IMR-90 (cell line): ENCODE measurements around the gene DOK6. TPM values are rescaled to one million over a fixed set of nuclear protein-coding genes. Genes with fewer than 3 reads are reported as not detected.

Experiments used
- ATAC-seq: fragments of 200-7000 bp; cut with Tn5 transposase; 2 replicates; pipeline ENCODE4 v1.9.1; 2020; ENCODE audit warnings: low read depth, mild to moderate bottlenecking, moderate library complexity
- BruUV-seq: library from RNA; stranded (reverse); fragments of 400-500 nt; replicated peaks from 2 replicates; lab custom pipeline; 2021; lab: Mats Ljungman, UMichigan
- CTCF ChIA-PET: fragments of 300-600 bp; formaldehyde crosslinking; extraction: SDS; loops from one replicate; lab custom pipeline; 2021; ENCODE audit warnings: antibody characterized with exemption; lab: Yijun Ruan, JAX
- POLR2A ChIA-PET: fragments of 300-600 bp; sonication (Branson Sonifier 250); formaldehyde crosslinking; loops from one replicate; lab custom pipeline; 2022; ENCODE audit warnings: antibody characterized with exemption; ENCODE audit not compliant: unreplicated experiment; lab: Charles Lee
- DNase-seq: peaks from one replicate; pipeline ENCODE4 v3.0.0; 2013
- H2AFZ ChIP-seq: replicated peaks from 2 replicates; pipeline ENCODE3; 2013; ENCODE audit warnings: low read length, mild to moderate bottlenecking; ENCODE audit not compliant: poor library complexity
- H2AK5ac ChIP-seq: 2 replicates; pipeline ENCODE4 v1.6.1; 2013; ENCODE audit warnings: low read depth, low read length, inconsistent platforms
- H2AK9ac ChIP-seq: replicated peaks from 2 replicates; pipeline ENCODE3; 2013; ENCODE audit warnings: mild to moderate bottlenecking, low read depth, low read length, moderate library complexity; ENCODE audit not compliant: poor library complexity
- H2BK120ac ChIP-seq: 2 replicates; pipeline ENCODE4 v1.6.1; 2013; ENCODE audit warnings: low read depth, low read length, inconsistent platforms
- H2BK15ac ChIP-seq: 3 replicates; pipeline ENCODE4 v1.6.1; 2013; ENCODE audit warnings: low read depth, low read length, inconsistent platforms
- H2BK20ac ChIP-seq: 2 replicates; pipeline ENCODE4 v1.6.1; 2013; ENCODE audit warnings: low read depth, mild to moderate bottlenecking, inconsistent platforms, low read length, moderate library complexity
- H2BK5ac ChIP-seq: 2 replicates; pipeline ENCODE4 v1.6.1; 2013; ENCODE audit warnings: mild to moderate bottlenecking, low read depth, low read length, inconsistent platforms; ENCODE audit not compliant: poor library complexity, severe bottlenecking
- H3K14ac ChIP-seq: replicated peaks from 2 replicates; pipeline ENCODE4 v1.6.1; 2013; ENCODE audit warnings: low read depth, low read length, inconsistent platforms
- H3K18ac ChIP-seq: 2 replicates; pipeline ENCODE4 v1.6.1; 2013; ENCODE audit warnings: low read depth, low read length, control low read depth
- H3K23ac ChIP-seq: 2 replicates; pipeline ENCODE4 v1.6.1; 2013; ENCODE audit warnings: low read depth, low read length, inconsistent platforms
- H3K27ac ChIP-seq: 2 replicates; pipeline ENCODE4 v1.5.1; 2013; ENCODE audit warnings: mild to moderate bottlenecking, control low read depth, low read length; ENCODE audit not compliant: insufficient read depth
- H3K27me3 ChIP-seq: 2 replicates; pipeline ENCODE4 v1.6.1; 2013; ENCODE audit warnings: low read length; ENCODE audit not compliant: control insufficient read depth, insufficient read depth
- H3K36me3 ChIP-seq: 2 replicates; pipeline ENCODE4 v1.6.1; 2013; ENCODE audit warnings: low read length, mixed read lengths; ENCODE audit not compliant: control insufficient read depth, insufficient read depth
- H3K4ac ChIP-seq: 2 replicates; pipeline ENCODE4 v1.6.1; 2013; ENCODE audit warnings: low read depth, low read length, inconsistent platforms
- H3K4me1 ChIP-seq: 2 replicates; pipeline ENCODE4 v1.6.1; 2013; ENCODE audit warnings: low read length, mixed read lengths; ENCODE audit not compliant: control insufficient read depth, insufficient read depth
- H3K4me2 ChIP-seq: 2 replicates; pipeline ENCODE4 v1.6.1; 2013; ENCODE audit warnings: low read depth, mild to moderate bottlenecking, control low read depth, low read length, moderate library complexity
- H3K4me3 ChIP-seq: 2 replicates; pipeline ENCODE4 v1.5.1; 2013; ENCODE audit warnings: low read depth, mild to moderate bottlenecking, control low read depth, low read length, moderate library complexity; ENCODE audit not compliant: insufficient read depth
- H3K56ac ChIP-seq: 2 replicates; pipeline ENCODE4 v1.6.1; 2013; ENCODE audit warnings: low read length, inconsistent platforms; ENCODE audit not compliant: insufficient read depth; ENCODE audit errors: extremely low read depth
- H3K79me1 ChIP-seq, 2 experiments: 2 replicates each; pipeline ENCODE4 v1.6.1; 2013; ENCODE audit warnings: low read length in 2 of 2, inconsistent platforms in 1 of 2, low read depth in 1 of 2
- H3K9ac ChIP-seq: 2 replicates; pipeline ENCODE4 v1.6.1; 2013; ENCODE audit warnings: low read depth, low read length, control low read depth
- H3K9me1 ChIP-seq: 2 replicates; pipeline ENCODE4 v1.6.1; 2013; ENCODE audit warnings: low read length, inconsistent platforms; ENCODE audit not compliant: insufficient read depth
- H3K9me3 ChIP-seq: 2 replicates; pipeline ENCODE4 v1.6.1; 2013; ENCODE audit warnings: low read length; ENCODE audit not compliant: control insufficient read depth, insufficient read depth
- H4K20me1 ChIP-seq: 2 replicates; pipeline ENCODE4 v1.6.1; 2013; ENCODE audit warnings: low read length, inconsistent platforms; ENCODE audit not compliant: insufficient read depth
- H4K5ac ChIP-seq: 2 replicates; pipeline ENCODE4 v1.6.1; 2013; ENCODE audit warnings: mild to moderate bottlenecking, low read depth, low read length, control low read depth
- H4K8ac ChIP-seq, 2 experiments: 2 replicates each; pipeline ENCODE4 v1.6.1; 2013; ENCODE audit warnings: low read depth in 2 of 2, low read length in 2 of 2, control low read depth in 1 of 2, inconsistent platforms in 1 of 2
- H4K91ac ChIP-seq: 2 replicates; pipeline ENCODE4 v1.6.1; 2013; ENCODE audit warnings: low read depth, low read length, inconsistent platforms; ENCODE audit not compliant: insufficient read depth
- BHLHE40 ChIP-seq: fragments of 150-350 bp; IDR thresholded peaks from 2 replicates; pipeline ENCODE4 v1.6.1; 2016; ENCODE audit warnings: mild to moderate bottlenecking, low read depth, low read length
- CEBPB ChIP-seq: IDR thresholded peaks from 2 replicates; pipeline ENCODE4 v1.6.1; 2012; ENCODE audit warnings: low read depth, low read length, improper control_type of control experiment
- CHD1 ChIP-seq: IDR thresholded peaks from 2 replicates; pipeline ENCODE4 v1.6.1; 2012; ENCODE audit warnings: low read depth, low read length, improper control_type of control experiment
- CTCF ChIP-seq: conservative IDR thresholded peaks from 2 replicates; pipeline ENCODE4 v1.5.1; 2012; ENCODE audit warnings: mild to moderate bottlenecking, low read depth, low read length, improper control_type of control experiment
- FOS ChIP-seq: fragments of 150-350 bp; IDR thresholded peaks from 2 replicates; pipeline ENCODE4 v1.6.1; 2016; ENCODE audit warnings: low read depth, low read length
- MAFK ChIP-seq: IDR thresholded peaks from 2 replicates; pipeline ENCODE4 v1.6.1; 2012; ENCODE audit warnings: low read depth, low read length, improper control_type of control experiment
- MAZ ChIP-seq: IDR thresholded peaks from 2 replicates; pipeline ENCODE4 v1.6.1; 2012; ENCODE audit warnings: low read depth, mild to moderate bottlenecking, low read length, improper control_type of control experiment, moderate library complexity, borderline replicate concordance
- MXI1 ChIP-seq: IDR thresholded peaks from 2 replicates; pipeline ENCODE4 v1.6.1; 2012; ENCODE audit warnings: low read depth, mild to moderate bottlenecking, low read length, moderate library complexity, borderline replicate concordance
- NFE2L2 ChIP-seq: fragments of 150-350 bp; IDR thresholded peaks from 2 replicates; pipeline ENCODE4 v1.6.1; 2016; ENCODE audit warnings: low read depth, mild to moderate bottlenecking, low read length
- POLR2A ChIP-seq: IDR thresholded peaks from 2 replicates; pipeline ENCODE4 v1.6.1; 2012; ENCODE audit warnings: mild to moderate bottlenecking, low read depth, low read length
- RAD21 ChIP-seq: IDR thresholded peaks from 2 replicates; pipeline ENCODE4 v1.6.1; 2012; ENCODE audit warnings: low read length, improper control_type of control experiment
- RCOR1 ChIP-seq: IDR thresholded peaks from 2 replicates; pipeline ENCODE4 v1.6.1; 2012; ENCODE audit warnings: mild to moderate bottlenecking, low read length, improper control_type of control experiment; ENCODE audit not compliant: insufficient replicate concordance
- RFX5 ChIP-seq: IDR thresholded peaks from 2 replicates; pipeline ENCODE4 v1.8.0; 2012; ENCODE audit warnings: low read depth, mild to moderate bottlenecking, low read length, moderate library complexity
- SMC3 ChIP-seq: fragments of 150-350 bp; IDR thresholded peaks from 2 replicates; pipeline ENCODE4 v1.6.1; 2016; ENCODE audit warnings: low read depth, mild to moderate bottlenecking, antibody characterized with exemption, low read length, moderate library complexity
- USF2 ChIP-seq: fragments of 150-350 bp; IDR thresholded peaks from 2 replicates; pipeline ENCODE4 v1.6.1; 2017; ENCODE audit warnings: mild to moderate bottlenecking, antibody characterized with exemption, low read length, low read depth
- WGBS, 2 experiments: methylation state at CpG; one replicate each; pipeline versions ENCODE4 v1.1.5 to v1.1.7; 2013; ENCODE audit warnings: missing lambda C conversion rate in 2 of 2; ENCODE audit not compliant: insufficient read length in 1 of 2; ENCODE audit errors: extremely low coverage in 2 of 2; 5-methylcytosine and 5-hydroxymethylcytosine counted together
- dilution Hi-C: fragments of 300-500 bp; cut with HindIII; formaldehyde crosslinking; loops from one replicate; pipeline ENCODE4 v1.14.3; 2018; ENCODE audit warnings: low sequenced_read_pairs; ENCODE audit not compliant: unreplicated experiment
- in situ Hi-C: fragments of 300-500 bp; cut with MboI; formaldehyde crosslinking; loops from 3 replicates; pipeline ENCODE4 v1.14.3; 2019; ENCODE audit warnings: low sequenced_read_pairs, inconsistent platforms, mixed read lengths
- intact Hi-C: fragments of 100-400 bp; cut with micrococcal nuclease; formaldehyde crosslinking; loops from 2 replicates; pipeline ENCODE4 v1.10.0; 2022
- polyA plus RNA-seq, 3 experiments: library from polyadenylated mRNA; depleted of rRNA; stranded (reverse); fragments of >200 nt; gene quantifications; 2 replicates each; pipeline ENCODE4 v1.2.3, GENCODE V29; 2012; ENCODE audit warnings: low replicate concordance in 1 of 3
- total RNA-seq: library from RNA; depleted of rRNA; stranded (reverse); fragments of >200 nt; gene quantifications from 2 replicates; pipeline ENCODE4 v1.2.3, GENCODE V29; 2012

The DOK6 gene
- total and polyA plus RNA-seq, 2 of the 4 experiments (the other 2 are of a cell fraction) = 1.9 to 2.7 TPM

GRCh38 chr18:69838620-69839411 is 438.1 kb downstream of the DOK6 start (continued):
- no peak for TF ChIP-seq NFE2L2

GRCh38 chr18:69839497-69839896 is 438.8 kb downstream of the DOK6 start:
- in situ Hi-C loops = no loop called here
- no peaks in the 10 kb centered on the region for H4K20me1 ChIP-seq
- no peak overlapping the region for H2BK5ac ChIP-seq
- H3K4ac ChIP-seq = peak overlapping the region; percentile 7; the same call in 1 of the 2 replicates
- intact Hi-C loops = no loop called here
- peak overlapping the region; percentile 20; the same call in 1 of the 2 replicates for H2AK5ac ChIP-seq
- H3K56ac ChIP-seq = no peak overlapping the region
- H3K27me3 ChIP-seq = no peaks in the 10 kb centered on the region
- H2AK9ac ChIP-seq = no peak overlapping the region
- H3K27ac ChIP-seq = no peak overlapping the region
- CTCF ChIA-PET = interaction anchor here (0.6 kb wide), 1 partner anchor 1825 kb away, joined by 3 read pairs; no protein-coding TSS in a partner anchor
- H2AFZ ChIP-seq = no peak overlapping the region
- no TSS peak for BruUV-seq
- H3K36me3 ChIP-seq = no peaks in the 10 kb centered on the region
- no peak for DNase-seq
- H3K4me1 ChIP-seq = peaks cover 9% of the 10 kb centered on the region
- H3K4me2 ChIP-seq = no peak overlapping the region
- no peak overlapping the region; the same call in 2 of the 3 replicates for H2BK15ac ChIP-seq
- no peak overlapping the region; the same call in 1 of the 2 replicates for H4K91ac ChIP-seq
- POLR2A ChIA-PET = no interaction called here
- H4K8ac ChIP-seq = no peak overlapping the region
- no peak overlapping the region for H4K5ac ChIP-seq
- no peak overlapping the region for H3K14ac ChIP-seq
- H3K18ac ChIP-seq = no peak overlapping the region
- ATAC-seq = no peak
- H3K23ac ChIP-seq = no peak overlapping the region
- 100% methylated on average over 1 of the region's 11 CpGs; no CpG with 5 or more reads in 1 of the 2 experiments for WGBS, 2 experiments
- H2BK20ac ChIP-seq = peak overlapping the region; percentile 65
- no peaks in the 10 kb centered on the region for H3K79me1 ChIP-seq
- dilution Hi-C loops = no loop called here
- no peak overlapping the region for H3K9ac ChIP-seq
- H3K9me1 ChIP-seq = peaks cover 6% of the 10 kb centered on the region
- no peak overlapping the region for H3K4me3 ChIP-seq
- peak overlapping the region; percentile 33 for H2BK120ac ChIP-seq
- no peaks in the 10 kb centered on the region for H3K9me3 ChIP-seq
- TF ChIP-seq BHLHE40 (no peak), POLR2A (no peak), RAD21 (no peak), CEBPB (no peak), MAFK (no peak), CTCF (no peak), RFX5 (no peak), SMC3 (no peak), FOS (no peak), CHD1 (no peak), MAZ (no peak), RCOR1 (no peak), USF2 (no peak), NFE2L2 (no peak), MXI1 (no peak)
